H9 (cell line): Measurements from ENCODE around the gene AFDN. TPM values are rescaled to one million over a fixed set of nuclear protein-coding genes. Genes with fewer than 3 reads are reported as not detected.

Experiments
- DNase-seq: peaks from one replicate; pipeline ENCODE4 v3.0.0-alpha.2; 2017
- H2AFZ ChIP-seq: one replicate; pipeline ENCODE4 v1.6.1; 2013; ENCODE audit warnings: mild to moderate bottlenecking, low read length, control low read depth, moderate library complexity
- H2AK5ac ChIP-seq: 2 replicates; pipeline ENCODE4 v1.6.1; 2013; ENCODE audit warnings: low read length, control low read depth, mixed read lengths; ENCODE audit not compliant: insufficient read length
- H2BK120ac ChIP-seq: one replicate; pipeline ENCODE4 v1.6.1; 2013; ENCODE audit warnings: low read depth, mild to moderate bottlenecking, low read length, control low read depth, inconsistent platforms; ENCODE audit not compliant: poor library complexity, severe bottlenecking
- H2BK12ac ChIP-seq: 2 replicates; pipeline ENCODE4 v1.6.1; 2013; ENCODE audit warnings: low read length, control low read depth, mixed read lengths, low read depth; ENCODE audit not compliant: insufficient read length
- H2BK15ac ChIP-seq: 2 replicates; pipeline ENCODE4 v1.6.1; 2013; ENCODE audit warnings: low read depth, low read length, control low read depth
- H2BK20ac ChIP-seq: one replicate; pipeline ENCODE4 v1.6.1; 2013; ENCODE audit warnings: low read depth, mild to moderate bottlenecking, low read length, control low read depth, inconsistent platforms; ENCODE audit not compliant: poor library complexity, severe bottlenecking
- H2BK5ac ChIP-seq: 2 replicates; pipeline ENCODE4 v1.6.1; 2013; ENCODE audit warnings: low read length, control low read depth, mixed read lengths; ENCODE audit not compliant: insufficient read length
- H3K14ac ChIP-seq: 2 replicates; pipeline ENCODE4 v1.6.1; 2013; ENCODE audit warnings: low read length, control low read depth; ENCODE audit not compliant: insufficient read depth
- H3K18ac ChIP-seq: 2 replicates; pipeline ENCODE4 v1.6.1; 2013; ENCODE audit warnings: low read depth, mild to moderate bottlenecking, mixed read lengths, low read length, control low read depth; ENCODE audit not compliant: insufficient read length
- H3K23ac ChIP-seq: 2 replicates; pipeline ENCODE4 v1.6.1; 2013; ENCODE audit warnings: low read length, control low read depth, mixed read lengths, low read depth; ENCODE audit not compliant: insufficient read length
- H3K23me2 ChIP-seq: 2 replicates; pipeline ENCODE4 v1.6.1; 2013; ENCODE audit warnings: low read depth, mild to moderate bottlenecking, mixed read lengths, low read length, control low read depth; ENCODE audit not compliant: insufficient read length, poor library complexity, severe bottlenecking
- H3K27ac ChIP-seq: 2 replicates; pipeline ENCODE4 v1.5.1; 2013; ENCODE audit warnings: low read length, control low read depth, mixed read lengths, low read depth; ENCODE audit not compliant: insufficient read length
- H3K27me3 ChIP-seq: 2 replicates; pipeline ENCODE4 v1.6.1; 2013; ENCODE audit warnings: low read length, control low read depth, inconsistent platforms; ENCODE audit not compliant: insufficient read depth
- H3K4ac ChIP-seq: 2 replicates; pipeline ENCODE4 v1.6.1; 2013; ENCODE audit warnings: low read depth, mild to moderate bottlenecking, control low read depth, inconsistent platforms, low read length, moderate library complexity
- H3K4me1 ChIP-seq: 2 replicates; pipeline ENCODE4 v1.6.1; 2013; ENCODE audit warnings: low read length, control low read depth, inconsistent platforms; ENCODE audit not compliant: insufficient read depth
- H3K4me2 ChIP-seq: 2 replicates; pipeline ENCODE4 v1.6.1; 2013; ENCODE audit warnings: low read length, control low read depth, mixed read lengths; ENCODE audit not compliant: insufficient read length, insufficient read depth
- H3K56ac ChIP-seq: 2 replicates; pipeline ENCODE4 v1.6.1; 2013; ENCODE audit warnings: low read depth, mild to moderate bottlenecking, mixed read lengths, low read length, control low read depth; ENCODE audit not compliant: insufficient read length
- H3K79me1 ChIP-seq: 2 replicates; pipeline ENCODE4 v1.6.1; 2013; ENCODE audit warnings: low read depth, mild to moderate bottlenecking, moderate library complexity, low read length, control low read depth, inconsistent platforms; ENCODE audit not compliant: insufficient read depth, poor library complexity, severe bottlenecking
- H3K79me2 ChIP-seq: 2 replicates; pipeline ENCODE4 v1.6.1; 2013; ENCODE audit warnings: low read length, control low read depth, inconsistent platforms; ENCODE audit not compliant: insufficient read depth
- H3K9ac ChIP-seq: 2 replicates; pipeline ENCODE4 v1.6.1; 2013; ENCODE audit warnings: low read length, control low read depth, mixed read lengths; ENCODE audit not compliant: insufficient read length; ENCODE audit errors: extremely low read depth
- H3K9me3 ChIP-seq: one replicate; pipeline ENCODE4 v1.6.1; 2013; ENCODE audit warnings: low read depth, low read length, inconsistent platforms; ENCODE audit not compliant: control insufficient read depth
- H3T11ph ChIP-seq: one replicate; pipeline ENCODE4 v1.6.1; 2013; ENCODE audit warnings: mild to moderate bottlenecking, low read length, control low read depth, inconsistent platforms
- H4K20me1 ChIP-seq: one replicate; pipeline ENCODE4 v1.6.1; 2013; ENCODE audit not compliant: control insufficient read depth, insufficient read length, insufficient read depth
- H4K5ac ChIP-seq: 2 replicates; pipeline ENCODE4 v1.6.1; 2013; ENCODE audit warnings: low read depth, mild to moderate bottlenecking, mixed read lengths, low read length, control low read depth; ENCODE audit not compliant: insufficient read length
- H4K8ac ChIP-seq: replicated peaks from 2 replicates; pipeline ENCODE4 v1.6.1; 2013; ENCODE audit warnings: low read length, control low read depth, mixed read lengths, low read depth; ENCODE audit not compliant: insufficient read length
- H4K91ac ChIP-seq: 2 replicates; pipeline ENCODE4 v1.6.1; 2013; ENCODE audit warnings: low read depth, mild to moderate bottlenecking, moderate library complexity, mixed read lengths, low read length, control low read depth; ENCODE audit not compliant: insufficient read length
- H3K27ac Mint-ChIP-seq, 3 experiments: 2 replicates in 2 of 3; 3 replicates in 1 of 3; pipeline ENCODE4 v1.8.0; 2020 to 2021; ENCODE audit warnings: mixed read lengths in 3 of 3, mild to moderate bottlenecking in 1 of 3, moderate library complexity in 1 of 3
- H3K27me3 Mint-ChIP-seq: 2 replicates; pipeline ENCODE4 v1.8.0; 2021; ENCODE audit warnings: low read depth, mild to moderate bottlenecking, moderate library complexity, mixed read lengths
- H3K36me3 Mint-ChIP-seq, 3 experiments: 2 replicates in 2 of 3; 3 replicates in 1 of 3; pipeline ENCODE4 v1.8.0; 2020 to 2021; ENCODE audit warnings: low read depth in 3 of 3, mixed read lengths in 3 of 3; ENCODE audit not compliant: insufficient read depth in 1 of 3
- H3K4me1 Mint-ChIP-seq, 2 experiments: 2 replicates each; pipeline ENCODE4 v1.8.0; 2020; ENCODE audit warnings: mixed read lengths in 2 of 2
- H3K4me3 Mint-ChIP-seq, 2 experiments: 2 replicates in 1 of 2; 3 replicates in 1 of 2; pipeline ENCODE4 v1.8.0; 2020 to 2021; ENCODE audit warnings: mild to moderate bottlenecking in 2 of 2, mixed read lengths in 2 of 2, moderate library complexity in 1 of 2
- H3K9me3 Mint-ChIP-seq, 2 experiments: 2 replicates in 1 of 2; 3 replicates in 1 of 2; pipeline ENCODE4 v1.8.0; 2020; ENCODE audit warnings: mild to moderate bottlenecking in 2 of 2, mixed read lengths in 2 of 2, moderate library complexity in 1 of 2
- WGBS: extraction: QIAGEN DNeasy Blood & Tissue Kit; methylation state at CpG from one replicate; pipeline ENCODE4 v1.1.7; 2013; ENCODE audit warnings: missing lambda C conversion rate, low lambda C conversion rate, mixed read lengths; ENCODE audit not compliant: insufficient read length; ENCODE audit errors: extremely low coverage; 5-methylcytosine and 5-hydroxymethylcytosine counted together
- total RNA-seq: library from RNA; stranded (reverse); gene quantifications from 2 replicates; pipeline ENCODE4 v1.2.1, GENCODE V29; 2021
- TF ChIP-seq, protein P1 (sequence below): fragments of 200-600 bp; sonication (generic); conservative IDR thresholded peaks from 3 replicates; pipeline ENCODE4 v1.8.0; 2021; ENCODE audit warnings: antibody characterized with exemption, mild to moderate bottlenecking

The AFDN gene
- total RNA-seq, 1 experiment from 2014 or later = 157 TPM

DNA sequence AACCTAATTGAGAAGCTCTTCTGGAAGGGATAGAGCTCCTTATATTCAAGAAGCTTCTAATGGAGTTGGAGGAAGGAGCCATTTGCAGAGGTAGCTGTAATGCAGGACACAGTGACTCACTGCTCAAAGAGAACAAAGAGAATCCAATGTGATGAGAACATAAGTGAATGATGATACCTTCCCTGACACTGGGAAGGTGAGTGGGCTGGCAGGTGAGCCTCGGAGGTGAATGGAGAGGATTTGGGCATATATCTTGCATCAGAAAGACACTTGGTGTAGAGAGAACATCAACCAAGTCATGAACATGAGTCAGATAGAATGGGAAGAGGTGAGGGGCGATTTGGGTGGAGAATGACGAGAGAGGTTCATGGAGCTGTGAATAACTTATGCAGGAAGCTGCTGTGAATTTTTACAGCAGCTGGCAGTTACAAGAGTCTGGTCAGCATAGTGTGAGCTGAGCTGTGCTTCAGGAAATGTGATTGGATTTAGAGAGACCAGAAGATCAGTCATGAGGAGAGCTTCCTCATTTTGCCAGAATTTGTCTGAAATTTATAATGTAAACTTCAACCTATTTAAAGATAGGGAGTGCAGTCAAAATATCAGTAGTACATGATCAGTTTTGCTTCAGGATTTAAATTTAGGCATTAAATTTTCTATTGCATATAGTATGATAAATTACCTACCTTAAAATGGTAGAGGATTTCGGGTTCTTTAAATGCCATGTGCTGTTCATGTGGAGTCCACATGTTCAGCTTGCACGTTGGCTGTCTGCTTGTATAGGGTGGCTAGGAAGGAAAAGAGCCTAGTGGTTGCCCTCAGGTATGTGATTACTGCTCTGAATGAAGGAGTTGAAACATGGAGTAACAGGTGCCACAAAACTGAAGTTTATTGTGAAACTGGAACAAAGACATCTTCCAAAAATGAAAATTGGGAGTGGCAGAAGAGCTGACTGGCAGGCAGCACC is 111.5 kb downstream of the AFDN start:
- Histone ChIP-seq H3K79me2 (no peaks in the 10 kb centered on the region), H4K5ac (no peak overlapping the region), H3K18ac (no peak overlapping the region), H3K4me2 (no peak overlapping the region), H2BK120ac (no peak overlapping the region), H2BK12ac (no peak overlapping the region), H2BK20ac (no peak overlapping the region), H3K23ac (no peak overlapping the region), H3T11ph (peak overlapping the region; percentile 76), H3K4ac (no peak overlapping the region), H3K56ac (no peak overlapping the region), H3K27me3 (no peaks in the 10 kb centered on the region), H4K8ac (no peak overlapping the region), H3K79me1 (peaks cover 2% of the 10 kb centered on the region), H2AK5ac (no peak overlapping the region), H4K20me1 (no peaks in the 10 kb centered on the region), H2BK15ac (no peak overlapping the region), H2AFZ (no peak overlapping the region), H2BK5ac (no peak overlapping the region), H3K9me3 (no peaks in the 10 kb centered on the region), H4K91ac (no peak overlapping the region), H3K14ac (no peak overlapping the region), H3K4me1 (peaks cover 4% of the 10 kb centered on the region; the same call in 1 of the 2 replicates), H3K9ac (no peak overlapping the region), H3K23me2 (no peaks in the 10 kb centered on the region), H3K27ac (no peak overlapping the region)
- no CpG with 5 or more reads among the region's 5 CpGs for WGBS
- Mint-ChIP-seq H3K4me3 (no peak overlapping the region), H3K4me1 (peaks cover 4 to 5% of the 10 kb centered on the region in 2 experiments; a peak in 3 of 4 replicates), H3K27me3 (no peaks in the 10 kb centered on the region), H3K36me3 (peaks cover 8 to 30% (median 25%) of the 10 kb centered on the region in 3 experiments; a peak in 5 of 7 replicates), H3K27ac (peak overlapping the region; percentile 31 to 93 (median 56); a peak in 6 of 7 replicates), H3K9me3 (no peaks in the 10 kb centered on the region)
- TF ChIP-seq, protein P1, sequence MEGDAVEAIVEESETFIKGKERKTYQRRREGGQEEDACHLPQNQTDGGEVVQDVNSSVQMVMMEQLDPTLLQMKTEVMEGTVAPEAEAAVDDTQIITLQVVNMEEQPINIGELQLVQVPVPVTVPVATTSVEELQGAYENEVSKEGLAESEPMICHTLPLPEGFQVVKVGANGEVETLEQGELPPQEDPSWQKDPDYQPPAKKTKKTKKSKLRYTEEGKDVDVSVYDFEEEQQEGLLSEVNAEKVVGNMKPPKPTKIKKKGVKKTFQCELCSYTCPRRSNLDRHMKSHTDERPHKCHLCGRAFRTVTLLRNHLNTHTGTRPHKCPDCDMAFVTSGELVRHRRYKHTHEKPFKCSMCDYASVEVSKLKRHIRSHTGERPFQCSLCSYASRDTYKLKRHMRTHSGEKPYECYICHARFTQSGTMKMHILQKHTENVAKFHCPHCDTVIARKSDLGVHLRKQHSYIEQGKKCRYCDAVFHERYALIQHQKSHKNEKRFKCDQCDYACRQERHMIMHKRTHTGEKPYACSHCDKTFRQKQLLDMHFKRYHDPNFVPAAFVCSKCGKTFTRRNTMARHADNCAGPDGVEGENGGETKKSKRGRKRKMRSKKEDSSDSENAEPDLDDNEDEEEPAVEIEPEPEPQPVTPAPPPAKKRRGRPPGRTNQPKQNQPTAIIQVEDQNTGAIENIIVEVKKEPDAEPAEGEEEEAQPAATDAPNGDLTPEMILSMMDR = no peak
- peak; percentile 43 for DNase-seq
